NT2/D1 (cell line): ENCODE data around the gene GLCE.

Experiments used
- DNase-seq: peaks from one replicate; pipeline ENCODE4 v3.0.0-alpha.2; 2011; ENCODE audit warnings: low read depth, low spot score
- H3K27me3 ChIP-seq: 2 replicates; pipeline ENCODE4 v1.6.0; 2011; ENCODE audit warnings: mild to moderate bottlenecking; ENCODE audit not compliant: insufficient read length, insufficient read depth
- H3K36me3 ChIP-seq: 2 replicates; pipeline ENCODE4 v1.6.1; 2011; ENCODE audit warnings: mild to moderate bottlenecking, low read length, mixed read lengths; ENCODE audit not compliant: insufficient read depth, insufficient read length
- H3K4me1 ChIP-seq: 2 replicates; pipeline ENCODE4 v1.5.1; 2011; ENCODE audit not compliant: insufficient read depth, insufficient read length
- H3K4me3 ChIP-seq: 2 replicates; pipeline ENCODE4 v1.5.1; 2011; ENCODE audit warnings: low read depth; ENCODE audit not compliant: insufficient read length
- H3K9ac ChIP-seq: 2 replicates; pipeline ENCODE4 v1.6.0; 2011; ENCODE audit warnings: low read depth; ENCODE audit not compliant: insufficient read length
- H3K9me3 ChIP-seq: 2 replicates; pipeline ENCODE4 v1.5.1; 2011; ENCODE audit warnings: mild to moderate bottlenecking, low read length; ENCODE audit not compliant: insufficient read depth
- SUZ12 ChIP-seq: IDR thresholded peaks from 2 replicates; pipeline ENCODE4 v1.6.1; 2011; ENCODE audit not compliant: insufficient read length, insufficient read depth; ENCODE audit errors: extremely low read depth
- YY1 ChIP-seq: IDR thresholded peaks from 2 replicates; pipeline ENCODE4 v1.6.1; 2011; ENCODE audit not compliant: insufficient read length, insufficient read depth
- ZNF274 ChIP-seq: IDR thresholded peaks from 2 replicates; pipeline ENCODE4 v1.6.1; 2011; ENCODE audit warnings: mild to moderate bottlenecking, low read depth, low read length

Gene GLCE

DNA sequence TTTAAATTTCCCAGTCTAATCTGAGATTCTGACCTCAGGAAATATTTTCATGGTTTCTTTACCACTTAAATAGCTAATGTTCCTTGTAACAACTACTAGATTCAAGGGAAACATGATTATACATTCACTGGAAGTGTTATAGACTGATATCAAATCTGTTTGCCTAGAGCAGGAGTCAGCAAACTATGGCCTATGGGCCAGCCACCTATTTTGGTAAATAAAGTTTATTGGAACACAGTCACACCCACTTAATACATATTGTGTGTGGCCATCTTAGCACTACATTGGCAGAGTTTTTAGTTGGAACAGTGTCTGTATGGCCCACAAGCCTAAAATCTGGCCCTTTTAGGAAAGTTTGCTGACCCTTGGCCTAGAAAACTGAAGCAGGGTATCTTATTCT lies 50.1 kb downstream of the GLCE start:
- Histone ChIP-seq H3K27me3 (no peaks in the 10 kb centered on the region), H3K4me3 (no peak overlapping the region), H3K4me1 (no peaks in the 10 kb centered on the region), H3K9ac (no peak overlapping the region), H3K36me3 (no peaks in the 10 kb centered on the region), H3K9me3 (no peaks in the 10 kb centered on the region)
- TF ChIP-seq ZNF274 (no peak), SUZ12 (no peak), YY1 (no peak)
- no peak for DNase-seq

GRCh38 chr15:69213786-69214185 lies 53.4 kb downstream of the GLCE start:
- no peaks in the 10 kb centered on the region for H3K9me3 ChIP-seq
- no peaks in the 10 kb centered on the region for H3K27me3 ChIP-seq
- H3K4me3 ChIP-seq = no peak overlapping the region
- H3K36me3 ChIP-seq = no peaks in the 10 kb centered on the region
- no peak overlapping the region for H3K9ac ChIP-seq
- DNase-seq = no peak
- no peak for TF ChIP-seq SUZ12
- TF ChIP-seq ZNF274 = no peak
- no peak for TF ChIP-seq YY1
- no peaks in the 10 kb centered on the region for H3K4me1 ChIP-seq

GRCh38 chr15:69215314-69216035 lies 55.0 kb downstream of the GLCE start:
- Histone ChIP-seq H3K4me1 (no peaks in the 10 kb centered on the region), H3K9me3 (no peaks in the 10 kb centered on the region), H3K27me3 (no peaks in the 10 kb centered on the region), H3K9ac (no peak overlapping the region), H3K36me3 (no peaks in the 10 kb centered on the region), H3K4me3 (no peak overlapping the region)
- no peak for TF ChIP-seq YY1
- no peak for TF ChIP-seq ZNF274
- no peak for TF ChIP-seq SUZ12
- DNase-seq = no peak

- no peak for TF ChIP-seq ZNF274
- no peak for TF ChIP-seq SUZ12
- TF ChIP-seq YY1 = no peak
- Histone ChIP-seq H3K4me3 (no peak overlapping the region), H3K4me1 (no peaks in the 10 kb centered on the region), H3K9me3 (no peaks in the 10 kb centered on the region), H3K27me3 (no peaks in the 10 kb centered on the region), H3K9ac (no peak overlapping the region), H3K36me3 (no peaks in the 10 kb centered on the region)
- no peak for DNase-seq
Observed at GRCh38 chr15:69217381-69217780, 56.9 kb downstream of the GLCE start.

DNA sequence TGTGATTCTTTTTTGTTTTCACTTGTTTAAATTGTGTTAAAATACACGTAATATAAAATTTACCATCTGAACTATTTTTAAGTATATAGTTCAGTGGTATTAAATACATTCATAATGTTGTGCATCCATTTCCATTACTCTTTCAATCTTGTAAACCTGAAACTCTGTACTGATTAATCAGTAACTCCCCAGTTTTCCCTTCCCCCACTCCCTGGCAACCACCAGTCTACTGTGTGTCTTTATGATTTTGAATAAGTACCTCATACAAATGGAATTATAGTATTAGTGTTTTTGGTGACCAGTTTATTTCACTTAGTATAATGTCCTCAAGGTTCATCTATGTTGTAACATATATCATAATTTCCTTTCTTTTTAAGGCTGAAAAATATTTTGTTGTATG lies 59.3 kb downstream of the GLCE start:
- no peak for TF ChIP-seq YY1
- no peak for TF ChIP-seq SUZ12
- TF ChIP-seq ZNF274 = no peak
- Histone ChIP-seq H3K9me3 (no peaks in the 10 kb centered on the region), H3K36me3 (no peaks in the 10 kb centered on the region), H3K4me1 (peaks cover 2% of the 10 kb centered on the region), H3K9ac (no peak overlapping the region), H3K27me3 (no peaks in the 10 kb centered on the region), H3K4me3 (no peak overlapping the region)
- DNase-seq = no peak

- Histone ChIP-seq H3K9me3 (no peaks in the 10 kb centered on the region), H3K9ac (no peak overlapping the region), H3K36me3 (no peaks in the 10 kb centered on the region), H3K4me1 (peaks cover 2% of the 10 kb centered on the region), H3K4me3 (no peak overlapping the region), H3K27me3 (no peaks in the 10 kb centered on the region)
- TF ChIP-seq YY1 (no peak), ZNF274 (no peak), SUZ12 (no peak)
- DNase-seq = no peak
Observed at GRCh38 chr15:69222002-69222474, 61.6 kb downstream of the GLCE start.

DNA sequence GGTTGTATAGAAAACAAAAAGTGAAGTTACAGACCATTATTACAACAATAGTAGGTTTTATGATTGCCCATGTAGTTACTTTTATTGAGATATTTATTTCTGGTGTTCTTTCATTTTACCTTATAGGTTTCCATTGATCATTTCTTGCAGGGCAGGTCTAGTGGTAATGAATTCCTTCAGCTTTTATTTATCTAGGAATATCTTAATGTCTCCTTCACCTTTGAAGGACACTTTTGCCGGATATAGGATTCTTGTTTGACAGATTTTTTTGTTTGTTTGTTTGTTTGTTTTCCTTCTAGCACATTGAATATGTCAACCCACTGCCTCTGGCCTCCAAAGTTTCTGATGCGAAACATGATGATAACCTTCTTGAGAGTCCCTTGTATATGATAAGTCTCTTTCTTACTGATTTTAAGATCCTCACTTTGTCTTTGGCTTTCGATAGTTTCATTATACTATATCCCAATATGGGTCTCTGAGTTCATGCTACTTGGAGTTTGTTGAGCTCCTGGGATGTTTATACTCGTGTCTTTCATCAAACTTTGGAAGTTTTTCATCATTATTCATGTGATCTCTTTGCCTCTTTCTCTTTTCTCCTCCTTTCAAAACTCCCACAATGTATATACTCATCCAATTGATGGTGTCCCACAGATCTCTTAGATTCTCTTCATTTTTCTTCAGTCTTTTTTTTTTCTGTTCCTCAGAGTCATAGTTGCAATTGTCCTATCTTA lies 62.8 kb downstream of the GLCE start:
- Histone ChIP-seq H3K4me1 (peaks cover 2% of the 10 kb centered on the region), H3K9me3 (no peaks in the 10 kb centered on the region)

More for the DNA sequence above, 62.8 kb downstream of the GLCE start:
- H3K4me3 ChIP-seq = no peak overlapping the region
- no peak overlapping the region for H3K9ac ChIP-seq
- DNase-seq = no peak
- TF ChIP-seq SUZ12 (no peak), ZNF274 (no peak), YY1 (no peak)
- no peaks in the 10 kb centered on the region for H3K27me3 ChIP-seq
- no peaks in the 10 kb centered on the region for H3K36me3 ChIP-seq
